Keratinocyte (primary cell): ENCODE results near the gene CPOX. TPM values are rescaled to one million over a fixed set of nuclear protein-coding genes. Genes with fewer than 3 reads are reported as not detected.

Source experiments
- DNase-seq: peaks from one replicate; pipeline ENCODE4 v3.0.0-alpha.2; 2011; ENCODE audit warnings: low read depth, missing footprints, low spot score
- FAIRE-seq: peaks from 2 replicates; lab custom pipeline; 2011; peaks lifted over from hg19 to GRCh38; lab: Jason Lieb, UNC
- H2AFZ ChIP-seq: 2 replicates; pipeline ENCODE4 v1.6.0; 2012; ENCODE audit warnings: low read length, control low read depth, inconsistent platforms; ENCODE audit not compliant: control insufficient read depth
- H3K27ac ChIP-seq: 2 replicates; pipeline ENCODE4 v1.5.1; 2011; ENCODE audit warnings: low read length; ENCODE audit not compliant: control insufficient read depth, insufficient read depth
- H3K27me3 ChIP-seq: 3 replicates; pipeline ENCODE4 v1.6.0; 2011; ENCODE audit warnings: low read length; ENCODE audit not compliant: control insufficient read depth, insufficient read depth; ENCODE audit errors: extremely low read depth
- H3K36me3 ChIP-seq, 2 experiments: 2 replicates in 1 of 2; 3 replicates in 1 of 2; pipeline ENCODE4 v1.5.1; 2011; ENCODE audit warnings: low read length in 2 of 2, mild to moderate bottlenecking in 1 of 2; ENCODE audit not compliant: control insufficient read depth in 2 of 2, insufficient read depth in 2 of 2; ENCODE audit errors: extremely low read depth in 1 of 2
- H3K4me1 ChIP-seq: 3 replicates; pipeline ENCODE4 v1.5.1; 2011; ENCODE audit warnings: low read length; ENCODE audit not compliant: control insufficient read depth, insufficient read depth; ENCODE audit errors: extremely low read depth
- H3K4me2 ChIP-seq: 3 replicates; pipeline ENCODE4 v1.6.0; 2011; ENCODE audit warnings: low read depth, low read length; ENCODE audit not compliant: control insufficient read depth, insufficient read depth; ENCODE audit errors: extremely low read depth
- H3K4me3 ChIP-seq, 3 experiments: fragments of 200-600 bp in 1 of 3; sonication (generic) in 1 of 3; 2 replicates in 2 of 3; 3 replicates in 1 of 3; pipeline ENCODE4 v1.5.1; 2011 to 2016; ENCODE audit warnings: low read length in 3 of 3, mild to moderate bottlenecking in 3 of 3, control low read depth in 2 of 3, inconsistent platforms in 1 of 3, low read depth in 1 of 3, mixed read lengths in 1 of 3, mixed run types in 1 of 3, moderate library complexity in 1 of 3; ENCODE audit not compliant: control insufficient read depth in 2 of 3, insufficient read depth in 2 of 3; ENCODE audit errors: extremely low read depth in 1 of 3
- H3K79me2 ChIP-seq: 2 replicates; pipeline ENCODE4 v1.6.0; 2012; ENCODE audit warnings: low read length; ENCODE audit not compliant: control insufficient read depth, insufficient read depth
- H3K9ac ChIP-seq: 3 replicates; pipeline ENCODE4 v1.6.0; 2011; ENCODE audit warnings: low read length; ENCODE audit not compliant: control insufficient read depth, insufficient read depth; ENCODE audit errors: extremely low read depth
- H3K9me1 ChIP-seq: 3 replicates; pipeline ENCODE4 v1.6.0; 2011; ENCODE audit warnings: low read length; ENCODE audit not compliant: control insufficient read depth, insufficient read depth; ENCODE audit errors: extremely low read depth
- H3K9me3 ChIP-seq: 2 replicates; pipeline ENCODE4 v1.5.1; 2012; ENCODE audit warnings: low read depth, low read length; ENCODE audit not compliant: control insufficient read depth
- H4K20me1 ChIP-seq: 3 replicates; pipeline ENCODE4 v1.6.0; 2011; ENCODE audit warnings: low read length; ENCODE audit not compliant: control insufficient read depth, insufficient read depth; ENCODE audit errors: extremely low read depth
- EZH2 ChIP-seq: IDR thresholded peaks from one replicate; pipeline ENCODE4 v1.6.1; 2012; ENCODE audit warnings: inconsistent platforms, mild to moderate bottlenecking, low read length, moderate library complexity
- dilution Hi-C: fragments of 300-500 bp; cut with MboI; formaldehyde crosslinking; loops from one replicate; pipeline ENCODE4 v1.7.0; 2020; ENCODE audit warnings: low sequenced_read_pairs; ENCODE audit not compliant: extremely low pct_ligation_motif_present
- polyA plus RNA-seq, 5 experiments: library from polyadenylated mRNA; depleted of rRNA in 3 of 5; stranded (reverse) in 3 of 5; stranded (forward) in 1 of 5; unstranded in 1 of 5; fragments of >200 nt; gene quantifications; 1 replicate in 1 of 5; 2 replicates in 3 of 5; 3 replicates in 1 of 5; pipeline versions ENCODE4 v1.2.1 to v1.2.3, GENCODE V29; 2011 to 2012; ENCODE audit warnings: missing spikeins in 2 of 5, low read depth in 1 of 5, low replicate concordance in 1 of 5
- TF ChIP-seq, protein P1 (sequence below), 3 experiments: IDR thresholded peaks in 1 of 3; conservative IDR thresholded peaks in 1 of 3; optimal IDR thresholded peaks in 1 of 3; 2 replicates in 2 of 3; 3 replicates in 1 of 3; pipeline versions ENCODE3 to v1.5.1; 2011; ENCODE audit warnings: low read length in 3 of 3, mild to moderate bottlenecking in 3 of 3, moderate library complexity in 2 of 3, control low read depth in 1 of 3, inconsistent platforms in 1 of 3; ENCODE audit not compliant: insufficient read depth in 2 of 3; ENCODE audit errors: extremely low read depth in 1 of 3

Gene CPOX
- polyA plus RNA-seq, 1 donor (not counting 4 experiments of a cell fraction or from before 2014, with no cell fraction given), result 29.4 TPM

DNA sequence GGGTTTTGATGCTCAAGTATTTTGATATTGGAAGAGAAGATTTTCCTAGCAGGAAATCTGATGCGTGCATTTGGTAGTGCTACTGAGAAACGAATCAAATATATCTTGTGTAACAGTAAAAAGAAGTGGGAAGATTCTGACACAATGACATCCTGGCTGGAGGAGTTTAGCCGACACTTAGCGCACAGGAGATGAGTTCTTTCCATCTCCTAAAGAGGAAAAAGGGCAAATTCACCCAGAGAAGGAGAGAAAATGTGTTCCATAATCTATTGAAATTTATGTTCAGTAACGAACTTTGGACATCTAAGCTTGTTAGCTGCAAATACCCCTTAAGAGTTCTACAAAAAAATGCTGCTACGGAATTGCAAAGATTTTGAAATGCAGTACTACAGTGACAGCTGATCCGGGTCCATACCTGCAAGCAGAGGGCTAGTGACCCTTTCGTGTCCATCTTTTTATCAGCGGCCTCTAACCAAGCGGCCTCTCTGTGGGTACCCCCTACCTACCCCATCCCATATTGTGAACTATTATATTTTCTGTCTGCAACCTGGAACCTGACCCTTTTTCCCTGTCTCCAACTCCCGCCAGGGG lies 971 bp downstream of the CPOX start:
- FAIRE-seq (no peak), DNase-seq (no peak)
- peak overlapping the region; percentile 72 for H3K4me2 ChIP-seq
- peaks cover 9% of the 10 kb centered on the region for H3K4me1 ChIP-seq
- dilution Hi-C loops, result no loop called here
- peaks cover 0 to 6% of the 10 kb centered on the region in 2 experiments for H3K36me3 ChIP-seq
- no peaks in the 10 kb centered on the region for H3K9me3 ChIP-seq
- no peaks in the 10 kb centered on the region for H4K20me1 ChIP-seq
- peak overlapping the region; percentile 82 to 86 (median 85) for H3K4me3 ChIP-seq
- TF ChIP-seq, protein P1, sequence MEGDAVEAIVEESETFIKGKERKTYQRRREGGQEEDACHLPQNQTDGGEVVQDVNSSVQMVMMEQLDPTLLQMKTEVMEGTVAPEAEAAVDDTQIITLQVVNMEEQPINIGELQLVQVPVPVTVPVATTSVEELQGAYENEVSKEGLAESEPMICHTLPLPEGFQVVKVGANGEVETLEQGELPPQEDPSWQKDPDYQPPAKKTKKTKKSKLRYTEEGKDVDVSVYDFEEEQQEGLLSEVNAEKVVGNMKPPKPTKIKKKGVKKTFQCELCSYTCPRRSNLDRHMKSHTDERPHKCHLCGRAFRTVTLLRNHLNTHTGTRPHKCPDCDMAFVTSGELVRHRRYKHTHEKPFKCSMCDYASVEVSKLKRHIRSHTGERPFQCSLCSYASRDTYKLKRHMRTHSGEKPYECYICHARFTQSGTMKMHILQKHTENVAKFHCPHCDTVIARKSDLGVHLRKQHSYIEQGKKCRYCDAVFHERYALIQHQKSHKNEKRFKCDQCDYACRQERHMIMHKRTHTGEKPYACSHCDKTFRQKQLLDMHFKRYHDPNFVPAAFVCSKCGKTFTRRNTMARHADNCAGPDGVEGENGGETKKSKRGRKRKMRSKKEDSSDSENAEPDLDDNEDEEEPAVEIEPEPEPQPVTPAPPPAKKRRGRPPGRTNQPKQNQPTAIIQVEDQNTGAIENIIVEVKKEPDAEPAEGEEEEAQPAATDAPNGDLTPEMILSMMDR (optimal IDR thresholded peaks at IDR 0.05 in 1 of 3, IDR thresholded peaks at IDR 0.05 in 1 of 3, conservative IDR thresholded peaks at IDR 0.05 in 1 of 3; ENCODE audit: extremely low read depth in 1 of 3, insufficient read depth in 2 of 3, low read length in 3 of 3), result no peak
- TF ChIP-seq EZH2, result no peak
- peak overlapping the region; percentile 76 for H3K9ac ChIP-seq
- H3K79me2 ChIP-seq, result peaks cover 12% of the 10 kb centered on the region
- peak overlapping the region; percentile 9 for H3K27ac ChIP-seq
- peak overlapping the region; percentile 94 for H2AFZ ChIP-seq
- H3K27me3 ChIP-seq, result no peaks in the 10 kb centered on the region
- H3K9me1 ChIP-seq, result no peaks in the 10 kb centered on the region

DNA sequence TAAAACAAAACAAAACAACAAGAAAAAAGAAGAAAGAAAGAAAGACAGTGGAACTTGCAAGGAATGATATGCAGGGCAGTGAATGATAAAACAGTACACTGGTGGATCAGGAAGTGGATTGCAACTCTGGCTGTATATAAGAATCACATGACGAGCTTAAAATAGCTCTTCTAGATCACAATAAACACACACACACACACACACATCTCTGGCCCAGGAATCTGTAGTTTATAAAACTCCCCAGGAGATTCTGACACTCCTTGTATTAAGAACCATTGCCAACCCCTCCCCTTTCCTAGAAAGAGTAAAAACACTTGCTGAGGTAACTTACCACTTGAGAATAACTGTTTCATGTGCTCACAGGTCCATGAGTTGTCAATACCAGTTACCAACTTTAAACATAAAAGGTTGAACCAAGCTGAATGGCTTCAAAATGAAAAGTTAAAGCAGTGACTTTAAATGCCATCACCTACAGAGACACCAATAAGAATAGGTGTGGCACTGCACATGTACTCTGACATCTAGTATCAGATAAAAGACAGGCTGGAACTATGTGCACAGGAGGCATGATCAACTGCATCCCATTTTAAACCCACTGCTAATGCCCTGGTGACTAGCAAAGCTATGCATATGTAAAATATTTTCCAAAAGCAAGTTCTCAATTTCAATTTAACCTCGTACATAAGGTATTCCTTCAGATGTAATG lies 3.9 kb downstream of the CPOX start:
- TF ChIP-seq, protein P1 (optimal IDR thresholded peaks at IDR 0.05 in 1 of 3, IDR thresholded peaks at IDR 0.05 in 1 of 3, conservative IDR thresholded peaks at IDR 0.05 in 1 of 3; ENCODE audit: extremely low read depth in 1 of 3, insufficient read depth in 2 of 3, low read length in 3 of 3), result no peak
- no peak for TF ChIP-seq EZH2
- peaks cover 12% of the 10 kb centered on the region for H3K79me2 ChIP-seq
- DNase-seq (no peak), FAIRE-seq (no peak)
- peaks cover 0 to 6% of the 10 kb centered on the region in 2 experiments for H3K36me3 ChIP-seq
- no peak overlapping the region for H3K4me3 ChIP-seq
- H3K4me1 ChIP-seq, result peaks cover 9% of the 10 kb centered on the region
- H3K27ac ChIP-seq, result no peak overlapping the region
- no peak overlapping the region for H2AFZ ChIP-seq
- no peaks in the 10 kb centered on the region for H3K9me1 ChIP-seq
- no peaks in the 10 kb centered on the region for H3K27me3 ChIP-seq
- no peaks in the 10 kb centered on the region for H4K20me1 ChIP-seq
- dilution Hi-C loops, result no loop called here
- no peaks in the 10 kb centered on the region for H3K9me3 ChIP-seq
- H3K4me2 ChIP-seq, result no peak overlapping the region
- H3K9ac ChIP-seq, result no peak overlapping the region
